IMR-90 (cell line): ENCODE results near the gene CNPY1. TPM values are rescaled to one million over a fixed set of nuclear protein-coding genes. Genes with fewer than 3 reads are reported as not detected.

Experiments used
- ATAC-seq: fragments of 200-7000 bp; cut with Tn5 transposase; 2 replicates; pipeline ENCODE4 v1.9.1; 2020; ENCODE audit warnings: low read depth, mild to moderate bottlenecking, moderate library complexity
- BruUV-seq: library from RNA; stranded (reverse); fragments of 400-500 nt; replicated peaks from 2 replicates; lab custom pipeline; 2021; lab: Mats Ljungman, UMichigan
- CTCF ChIA-PET: fragments of 300-600 bp; formaldehyde crosslinking; extraction: SDS; loops from one replicate; lab custom pipeline; 2021; ENCODE audit warnings: antibody characterized with exemption; lab: Yijun Ruan, JAX
- POLR2A ChIA-PET: fragments of 300-600 bp; sonication (Branson Sonifier 250); formaldehyde crosslinking; loops from one replicate; lab custom pipeline; 2022; ENCODE audit warnings: antibody characterized with exemption; ENCODE audit not compliant: unreplicated experiment; lab: Charles Lee
- DNase-seq: peaks from one replicate; pipeline ENCODE4 v3.0.0; 2013
- H2AFZ ChIP-seq: replicated peaks from 2 replicates; pipeline ENCODE3; 2013; ENCODE audit warnings: low read length, mild to moderate bottlenecking; ENCODE audit not compliant: poor library complexity
- H2AK5ac ChIP-seq: 2 replicates; pipeline ENCODE4 v1.6.1; 2013; ENCODE audit warnings: low read depth, low read length, inconsistent platforms
- H2AK9ac ChIP-seq: replicated peaks from 2 replicates; pipeline ENCODE3; 2013; ENCODE audit warnings: mild to moderate bottlenecking, low read depth, low read length, moderate library complexity; ENCODE audit not compliant: poor library complexity
- H2BK120ac ChIP-seq: 2 replicates; pipeline ENCODE4 v1.6.1; 2013; ENCODE audit warnings: low read depth, low read length, inconsistent platforms
- H2BK15ac ChIP-seq: 3 replicates; pipeline ENCODE4 v1.6.1; 2013; ENCODE audit warnings: low read depth, low read length, inconsistent platforms
- H2BK20ac ChIP-seq: 2 replicates; pipeline ENCODE4 v1.6.1; 2013; ENCODE audit warnings: low read depth, mild to moderate bottlenecking, inconsistent platforms, low read length, moderate library complexity
- H2BK5ac ChIP-seq: 2 replicates; pipeline ENCODE4 v1.6.1; 2013; ENCODE audit warnings: mild to moderate bottlenecking, low read depth, low read length, inconsistent platforms; ENCODE audit not compliant: poor library complexity, severe bottlenecking
- H3K14ac ChIP-seq: replicated peaks from 2 replicates; pipeline ENCODE4 v1.6.1; 2013; ENCODE audit warnings: low read depth, low read length, inconsistent platforms
- H3K18ac ChIP-seq: 2 replicates; pipeline ENCODE4 v1.6.1; 2013; ENCODE audit warnings: low read depth, low read length, control low read depth
- H3K23ac ChIP-seq: 2 replicates; pipeline ENCODE4 v1.6.1; 2013; ENCODE audit warnings: low read depth, low read length, inconsistent platforms
- H3K27ac ChIP-seq: 2 replicates; pipeline ENCODE4 v1.5.1; 2013; ENCODE audit warnings: mild to moderate bottlenecking, control low read depth, low read length; ENCODE audit not compliant: insufficient read depth
- H3K27me3 ChIP-seq: 2 replicates; pipeline ENCODE4 v1.6.1; 2013; ENCODE audit warnings: low read length; ENCODE audit not compliant: control insufficient read depth, insufficient read depth
- H3K36me3 ChIP-seq: 2 replicates; pipeline ENCODE4 v1.6.1; 2013; ENCODE audit warnings: low read length, mixed read lengths; ENCODE audit not compliant: control insufficient read depth, insufficient read depth
- H3K4ac ChIP-seq: 2 replicates; pipeline ENCODE4 v1.6.1; 2013; ENCODE audit warnings: low read depth, low read length, inconsistent platforms
- H3K4me1 ChIP-seq: 2 replicates; pipeline ENCODE4 v1.6.1; 2013; ENCODE audit warnings: low read length, mixed read lengths; ENCODE audit not compliant: control insufficient read depth, insufficient read depth
- H3K4me2 ChIP-seq: 2 replicates; pipeline ENCODE4 v1.6.1; 2013; ENCODE audit warnings: low read depth, mild to moderate bottlenecking, control low read depth, low read length, moderate library complexity
- H3K4me3 ChIP-seq: 2 replicates; pipeline ENCODE4 v1.5.1; 2013; ENCODE audit warnings: low read depth, mild to moderate bottlenecking, control low read depth, low read length, moderate library complexity; ENCODE audit not compliant: insufficient read depth
- H3K56ac ChIP-seq: 2 replicates; pipeline ENCODE4 v1.6.1; 2013; ENCODE audit warnings: low read length, inconsistent platforms; ENCODE audit not compliant: insufficient read depth; ENCODE audit errors: extremely low read depth
- H3K79me1 ChIP-seq, 2 experiments: 2 replicates each; pipeline ENCODE4 v1.6.1; 2013; ENCODE audit warnings: low read length in 2 of 2, inconsistent platforms in 1 of 2, low read depth in 1 of 2
- H3K9ac ChIP-seq: 2 replicates; pipeline ENCODE4 v1.6.1; 2013; ENCODE audit warnings: low read depth, low read length, control low read depth
- H3K9me1 ChIP-seq: 2 replicates; pipeline ENCODE4 v1.6.1; 2013; ENCODE audit warnings: low read length, inconsistent platforms; ENCODE audit not compliant: insufficient read depth
- H3K9me3 ChIP-seq: 2 replicates; pipeline ENCODE4 v1.6.1; 2013; ENCODE audit warnings: low read length; ENCODE audit not compliant: control insufficient read depth, insufficient read depth
- H4K20me1 ChIP-seq: 2 replicates; pipeline ENCODE4 v1.6.1; 2013; ENCODE audit warnings: low read length, inconsistent platforms; ENCODE audit not compliant: insufficient read depth
- H4K5ac ChIP-seq: 2 replicates; pipeline ENCODE4 v1.6.1; 2013; ENCODE audit warnings: mild to moderate bottlenecking, low read depth, low read length, control low read depth
- H4K8ac ChIP-seq, 2 experiments: 2 replicates each; pipeline ENCODE4 v1.6.1; 2013; ENCODE audit warnings: low read depth in 2 of 2, low read length in 2 of 2, control low read depth in 1 of 2, inconsistent platforms in 1 of 2
- H4K91ac ChIP-seq: 2 replicates; pipeline ENCODE4 v1.6.1; 2013; ENCODE audit warnings: low read depth, low read length, inconsistent platforms; ENCODE audit not compliant: insufficient read depth
- BHLHE40 ChIP-seq: fragments of 150-350 bp; IDR thresholded peaks from 2 replicates; pipeline ENCODE4 v1.6.1; 2016; ENCODE audit warnings: mild to moderate bottlenecking, low read depth, low read length
- CEBPB ChIP-seq: IDR thresholded peaks from 2 replicates; pipeline ENCODE4 v1.6.1; 2012; ENCODE audit warnings: low read depth, low read length, improper control_type of control experiment
- CHD1 ChIP-seq: IDR thresholded peaks from 2 replicates; pipeline ENCODE4 v1.6.1; 2012; ENCODE audit warnings: low read depth, low read length, improper control_type of control experiment
- CTCF ChIP-seq: conservative IDR thresholded peaks from 2 replicates; pipeline ENCODE4 v1.5.1; 2012; ENCODE audit warnings: mild to moderate bottlenecking, low read depth, low read length, improper control_type of control experiment
- ELK1 ChIP-seq: fragments of 150-350 bp; IDR thresholded peaks from 2 replicates; pipeline ENCODE4 v1.6.1; 2016; ENCODE audit warnings: low read depth, mild to moderate bottlenecking, low read length, moderate library complexity, borderline replicate concordance
- FOS ChIP-seq: fragments of 150-350 bp; IDR thresholded peaks from 2 replicates; pipeline ENCODE4 v1.6.1; 2016; ENCODE audit warnings: low read depth, low read length
- MAFK ChIP-seq: IDR thresholded peaks from 2 replicates; pipeline ENCODE4 v1.6.1; 2012; ENCODE audit warnings: low read depth, low read length, improper control_type of control experiment
- MAZ ChIP-seq: IDR thresholded peaks from 2 replicates; pipeline ENCODE4 v1.6.1; 2012; ENCODE audit warnings: low read depth, mild to moderate bottlenecking, low read length, improper control_type of control experiment, moderate library complexity, borderline replicate concordance
- MXI1 ChIP-seq: IDR thresholded peaks from 2 replicates; pipeline ENCODE4 v1.6.1; 2012; ENCODE audit warnings: low read depth, mild to moderate bottlenecking, low read length, moderate library complexity, borderline replicate concordance
- NFE2L2 ChIP-seq: fragments of 150-350 bp; IDR thresholded peaks from 2 replicates; pipeline ENCODE4 v1.6.1; 2016; ENCODE audit warnings: low read depth, mild to moderate bottlenecking, low read length
- POLR2A ChIP-seq: IDR thresholded peaks from 2 replicates; pipeline ENCODE4 v1.6.1; 2012; ENCODE audit warnings: mild to moderate bottlenecking, low read depth, low read length
- RAD21 ChIP-seq: IDR thresholded peaks from 2 replicates; pipeline ENCODE4 v1.6.1; 2012; ENCODE audit warnings: low read length, improper control_type of control experiment
- RCOR1 ChIP-seq: IDR thresholded peaks from 2 replicates; pipeline ENCODE4 v1.6.1; 2012; ENCODE audit warnings: mild to moderate bottlenecking, low read length, improper control_type of control experiment; ENCODE audit not compliant: insufficient replicate concordance
- RFX5 ChIP-seq: IDR thresholded peaks from 2 replicates; pipeline ENCODE4 v1.8.0; 2012; ENCODE audit warnings: low read depth, mild to moderate bottlenecking, low read length, moderate library complexity
- SMC3 ChIP-seq: fragments of 150-350 bp; IDR thresholded peaks from 2 replicates; pipeline ENCODE4 v1.6.1; 2016; ENCODE audit warnings: low read depth, mild to moderate bottlenecking, antibody characterized with exemption, low read length, moderate library complexity
- USF2 ChIP-seq: fragments of 150-350 bp; IDR thresholded peaks from 2 replicates; pipeline ENCODE4 v1.6.1; 2017; ENCODE audit warnings: mild to moderate bottlenecking, antibody characterized with exemption, low read length, low read depth
- WGBS, 2 experiments: methylation state at CpG; one replicate each; pipeline versions ENCODE4 v1.1.5 to v1.1.7; 2013; ENCODE audit warnings: missing lambda C conversion rate in 2 of 2; ENCODE audit not compliant: insufficient read length in 1 of 2; ENCODE audit errors: extremely low coverage in 2 of 2; 5-methylcytosine and 5-hydroxymethylcytosine counted together
- dilution Hi-C: fragments of 300-500 bp; cut with HindIII; formaldehyde crosslinking; loops from one replicate; pipeline ENCODE4 v1.14.3; 2018; ENCODE audit warnings: low sequenced_read_pairs; ENCODE audit not compliant: unreplicated experiment
- in situ Hi-C: fragments of 300-500 bp; cut with MboI; formaldehyde crosslinking; loops from 3 replicates; pipeline ENCODE4 v1.14.3; 2019; ENCODE audit warnings: low sequenced_read_pairs, inconsistent platforms, mixed read lengths
- intact Hi-C: fragments of 100-400 bp; cut with micrococcal nuclease; formaldehyde crosslinking; loops from 2 replicates; pipeline ENCODE4 v1.10.0; 2022
- polyA plus RNA-seq, 3 experiments: library from polyadenylated mRNA; depleted of rRNA; stranded (reverse); fragments of >200 nt; gene quantifications; 2 replicates each; pipeline ENCODE4 v1.2.3, GENCODE V29; 2012; ENCODE audit warnings: low replicate concordance in 1 of 3
- total RNA-seq: library from RNA; depleted of rRNA; stranded (reverse); fragments of >200 nt; gene quantifications from 2 replicates; pipeline ENCODE4 v1.2.3, GENCODE V29; 2012

The CNPY1 gene
- total and polyA plus RNA-seq, 2 of the 4 experiments (the other 2 are of a cell fraction), result not detected

- TF ChIP-seq FOS, result no peak
- no peak for TF ChIP-seq CHD1
- TF ChIP-seq MAFK, result no peak
- TF ChIP-seq SMC3, result no peak
- TF ChIP-seq ELK1, result no peak
- no peak for TF ChIP-seq CEBPB
- no peak for TF ChIP-seq POLR2A
- TF ChIP-seq CTCF, result no peak
- no peak for TF ChIP-seq RFX5
- TF ChIP-seq MAZ, result no peak
- no peak for TF ChIP-seq RAD21
- no peak for TF ChIP-seq MXI1
- no peak for TF ChIP-seq BHLHE40
- no peak for TF ChIP-seq NFE2L2
- TF ChIP-seq USF2, result no peak
- TF ChIP-seq RCOR1, result no peak
- no peak for ATAC-seq
- H3K36me3 ChIP-seq, result no peaks in the 10 kb centered on the region
- intact Hi-C loops, result no loop called here
- no peak overlapping the region for H4K91ac ChIP-seq
- H2BK5ac ChIP-seq, result no peak overlapping the region
- in situ Hi-C loops, result no loop called here
- no peaks in the 10 kb centered on the region for H3K4me1 ChIP-seq
- H3K4me2 ChIP-seq, result no peak overlapping the region
- no peak for DNase-seq
- H3K56ac ChIP-seq, result no peak overlapping the region
- no TSS peak for BruUV-seq
- ChIA-PET CTCF (no interaction called here), POLR2A (no interaction called here)
- H3K9me3 ChIP-seq, result no peaks in the 10 kb centered on the region
- no peak overlapping the region for H3K23ac ChIP-seq
- H3K9me1 ChIP-seq, result no peaks in the 10 kb centered on the region
- no peak overlapping the region for H2BK20ac ChIP-seq
- H3K4me3 ChIP-seq, result no peak overlapping the region
- dilution Hi-C loops, result no loop called here
- H4K5ac ChIP-seq, result no peak overlapping the region
- no peak overlapping the region for H3K27ac ChIP-seq
- WGBS, 2 experiments, result no CpG with 5 or more reads among the region's 14 CpGs
- no peak overlapping the region for H2BK15ac ChIP-seq
- H2AK9ac ChIP-seq, result no peak overlapping the region
- no peak overlapping the region for H2BK120ac ChIP-seq
- no peak overlapping the region for H4K8ac ChIP-seq
- H3K4ac ChIP-seq, result no peak overlapping the region
- H2AFZ ChIP-seq, result no peak overlapping the region
- no peak overlapping the region for H2AK5ac ChIP-seq
- H3K79me1 ChIP-seq, result no peaks in the 10 kb centered on the region
- H3K18ac ChIP-seq, result no peak overlapping the region
- H3K27me3 ChIP-seq, result peaks cover 4% of the 10 kb centered on the region; the same call in 1 of the 2 replicates
- H3K9ac ChIP-seq, result no peak overlapping the region
- no peaks in the 10 kb centered on the region; the same call in 1 of the 2 replicates for H4K20me1 ChIP-seq
- no peak overlapping the region for H3K14ac ChIP-seq
Observed at GRCh38 chr7:155521007-155521742, 25.2 kb downstream of the CNPY1 start.
